T47D (cell line): Measurements from ENCODE around the gene RFPL1.
A peak's percentile ranks its signal among the peaks of the same experiment; 100 is the strongest.

Experiments used
- DNase-seq, 2 experiments: peaks; one replicate each; pipeline versions ENCODE4 v3.0.0 to v3.0.0-alpha.2; 2011 to 2012; ENCODE audit warnings: low read depth in 1 of 2, low spot score in 1 of 2
- JUND ChIP-seq: IDR thresholded peaks from 2 replicates; pipeline ENCODE4 v1.6.1; 2012; ENCODE audit warnings: low read depth
- in situ Hi-C: cut with HindIII; loops from 2 replicates; pipeline ENCODE4 v1.10.0; 2016; ENCODE audit warnings: low sequenced_read_pairs, low pct_unique_long_range_greater_than_20kb

RFPL1 gene

GRCh38 chr22:29450222-29450621, 11.8 kb downstream of the RFPL1 start:
- in situ Hi-C loops, result no loop called here
- no peak for TF ChIP-seq JUND
- DNase-seq, result peak in 1 of 2 experiments; percentile 12

- DNase-seq, result no peak
- in situ Hi-C loops, result no loop called here
- TF ChIP-seq JUND, result no peak
Observed at GRCh38 chr22:29451863-29452262, 13.5 kb downstream of the RFPL1 start.

GRCh38 chr22:29454276-29454675, 15.9 kb downstream of the RFPL1 start:
- no peak for DNase-seq

GRCh38 chr22:29456211-29456671, 17.9 kb downstream of the RFPL1 start:
- no peak for TF ChIP-seq JUND
- DNase-seq, result no peak
- in situ Hi-C loops, result no loop called here

More at GRCh38 chr22:29454276-29454675, 15.9 kb downstream of the RFPL1 start:
- no peak for TF ChIP-seq JUND
- in situ Hi-C loops, result no loop called here

GRCh38 chr22:29457730-29458129, 19.3 kb downstream of the RFPL1 start:
- DNase-seq, result peak; percentile 65 to 67
- in situ Hi-C loops, result no loop called here
- TF ChIP-seq JUND, result no peak

- in situ Hi-C loops, result no loop called here
- DNase-seq, result no peak
- no peak for TF ChIP-seq JUND
Observed at GRCh38 chr22:29458551-29458950, 20.2 kb downstream of the RFPL1 start.

GRCh38 chr22:29459773-29460172, 21.4 kb downstream of the RFPL1 start:
- DNase-seq, result no peak
- TF ChIP-seq JUND, result no peak
- in situ Hi-C loops, result no loop called here

GRCh38 chr22:29461263-29461662, 22.9 kb downstream of the RFPL1 start:
- no peak for DNase-seq
- no peak for TF ChIP-seq JUND
- in situ Hi-C loops, result no loop called here

- no peak for TF ChIP-seq JUND
Observed at GRCh38 chr22:29463629-29464028, 25.2 kb downstream of the RFPL1 start.

GRCh38 chr22:29464581-29464980, 26.2 kb downstream of the RFPL1 start:
- TF ChIP-seq JUND, result no peak
- DNase-seq, result no peak
- in situ Hi-C loops, result no loop called here

More at GRCh38 chr22:29463629-29464028, 25.2 kb downstream of the RFPL1 start:
- no peak for DNase-seq
- in situ Hi-C loops, result no loop called here

- TF ChIP-seq JUND, result no peak
- peak; percentile 19 to 36 for DNase-seq
- in situ Hi-C loops, result no loop called here
Observed at GRCh38 chr22:29469755-29470154, 31.4 kb downstream of the RFPL1 start.

GRCh38 chr22:29470159-29470855, 31.9 kb downstream of the RFPL1 start:
- in situ Hi-C loops, result no loop called here
- TF ChIP-seq JUND, result no peak
- DNase-seq, result peak; percentile 79 to 87

GRCh38 chr22:29473001-29473400, 34.6 kb downstream of the RFPL1 start:
- no peak for DNase-seq
- no peak for TF ChIP-seq JUND

GRCh38 chr22:29475550-29475949, 37.2 kb downstream of the RFPL1 start:
- no peak for DNase-seq
- in situ Hi-C loops, result no loop called here
- TF ChIP-seq JUND, result no peak

More at GRCh38 chr22:29473001-29473400, 34.6 kb downstream of the RFPL1 start:
- in situ Hi-C loops, result no loop called here
